Eye (tissue), 1 donor: ENCODE measurements around the gene MARCKSL1.
"Not testable (repeated sequence)": the region's sequence is repeated elsewhere in the genome, so short reads cannot be mapped to it uniquely, and the experiment has no call there.

Experiments
- DNase-seq: peaks from one replicate; pipeline ENCODE4 v3.0.0-alpha.2; 2015

Gene MARCKSL1

GRCh38 chr1:32335790-32336590 is at the start of gene MARCKSL1:
MARCKSL1 (minus strand) TSS chr1:32336233; CDS start chr1:32336033, 200 bp downstream.
- peak; percentile 95 for DNase-seq

GRCh38 chr1:32380057-32380456 is 44.0 kb upstream of the MARCKSL1 start:
- DNase-seq: no peak

- DNase-seq: no peak
Measured at GRCh38 chr1:32377541-32378220, 41.6 kb upstream of the MARCKSL1 start.

GRCh38 chr1:32376199-32376598 is 40.2 kb upstream of the MARCKSL1 start:
- no peak for DNase-seq

- no peak for DNase-seq
Measured at GRCh38 chr1:32373996-32374592, 38.1 kb upstream of the MARCKSL1 start.

GRCh38 chr1:32372149-32372756 is 36.2 kb upstream of the MARCKSL1 start:
- no peak for DNase-seq

GRCh38 chr1:32367912-32368635 is 32.0 kb upstream of the MARCKSL1 start:
- DNase-seq: no peak

GRCh38 chr1:32365445-32365844 is 29.4 kb upstream of the MARCKSL1 start:
- DNase-seq: no peak

GRCh38 chr1:32364836-32365235 is 28.8 kb upstream of the MARCKSL1 start:
- DNase-seq: no peak

- DNase-seq: no peak
Measured at GRCh38 chr1:32363713-32364112, 27.7 kb upstream of the MARCKSL1 start.

- no peak for DNase-seq
Measured at GRCh38 chr1:32362474-32363313, 26.7 kb upstream of the MARCKSL1 start, which contains the start of the genes FAM229A and TSSK3. FAM229A (minus strand) TSS chr1:32362485; CDS start chr1:32362091, 394 bp downstream. TSSK3 (plus strand) TSS chr1:32362539; CDS start chr1:32362702, 163 bp downstream.

- DNase-seq: peak; percentile 75
Measured at GRCh38 chr1:32361674-32362473, 25.8 kb upstream of the MARCKSL1 start.

GRCh38 chr1:32361308-32361673 is 25.3 kb upstream of the MARCKSL1 start:
- no peak for DNase-seq

GRCh38 chr1:32358435-32358834 is 22.4 kb upstream of the MARCKSL1 start:
- no peak for DNase-seq

GRCh38 chr1:32357614-32358013 is 21.6 kb upstream of the MARCKSL1 start:
- peak; percentile 49 for DNase-seq

GRCh38 chr1:32356478-32356877 is 20.4 kb upstream of the MARCKSL1 start:
- DNase-seq: no peak

- DNase-seq: not testable (repeated sequence)
Measured at GRCh38 chr1:32355778-32356177, 19.7 kb upstream of the MARCKSL1 start.

GRCh38 chr1:32353886-32354570 is 18.0 kb upstream of the MARCKSL1 start:
- no peak for DNase-seq

- no peak for DNase-seq
Measured at GRCh38 chr1:32353431-32353830, 17.4 kb upstream of the MARCKSL1 start.

- no peak for DNase-seq
Measured at GRCh38 chr1:32352831-32353383, 16.9 kb upstream of the MARCKSL1 start.
